Skeletal muscle satellite cell (primary cell): ENCODE measurements around the gene NANOS1. TPM values are rescaled to one million over a fixed set of nuclear protein-coding genes. Genes with fewer than 3 reads are reported as not detected.

Experiments used
- H3K27me3 ChIP-seq: 2 replicates; pipeline ENCODE4 v1.7.0; 2013; ENCODE audit warnings: low read length; ENCODE audit not compliant: control insufficient read depth, insufficient read depth
- H3K36me3 ChIP-seq: 2 replicates; pipeline ENCODE4 v1.7.0; 2013; ENCODE audit warnings: mild to moderate bottlenecking, control low read depth, low read length; ENCODE audit not compliant: insufficient read depth
- H3K4me1 ChIP-seq: 2 replicates; pipeline ENCODE4 v1.7.0; 2013; ENCODE audit warnings: low read length; ENCODE audit not compliant: control insufficient read depth, insufficient read depth
- H3K4me2 ChIP-seq: 2 replicates; pipeline ENCODE4 v1.7.0; 2013; ENCODE audit warnings: mild to moderate bottlenecking, low read length
- H3K4me3 ChIP-seq: 2 replicates; pipeline ENCODE4 v1.7.0; 2013; ENCODE audit warnings: low read length
- H3K9ac ChIP-seq: 2 replicates; pipeline ENCODE4 v1.7.0; 2013; ENCODE audit warnings: mild to moderate bottlenecking, low read depth, low read length, moderate library complexity
- H3K9me3 ChIP-seq: replicated peaks from 2 replicates; pipeline ENCODE4 v1.7.0; 2013; ENCODE audit warnings: mild to moderate bottlenecking, control low read depth, low read length
- total RNA-seq: library from RNA; depleted of rRNA; stranded (reverse); fragments of >200 nt; gene quantifications from 2 replicates; pipeline ENCODE4 v1.2.3, GENCODE V29; 2012; rRNA removed

NANOS1 gene, protein sequence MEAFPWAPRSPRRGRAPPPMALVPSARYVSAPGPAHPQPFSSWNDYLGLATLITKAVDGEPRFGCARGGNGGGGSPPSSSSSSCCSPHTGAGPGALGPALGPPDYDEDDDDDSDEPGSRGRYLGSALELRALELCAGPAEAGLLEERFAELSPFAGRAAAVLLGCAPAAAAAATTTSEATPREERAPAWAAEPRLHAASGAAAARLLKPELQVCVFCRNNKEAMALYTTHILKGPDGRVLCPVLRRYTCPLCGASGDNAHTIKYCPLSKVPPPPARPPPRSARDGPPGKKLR
- total RNA-seq = 0.44 and 0.76 TPM in 2 replicates

DNA sequence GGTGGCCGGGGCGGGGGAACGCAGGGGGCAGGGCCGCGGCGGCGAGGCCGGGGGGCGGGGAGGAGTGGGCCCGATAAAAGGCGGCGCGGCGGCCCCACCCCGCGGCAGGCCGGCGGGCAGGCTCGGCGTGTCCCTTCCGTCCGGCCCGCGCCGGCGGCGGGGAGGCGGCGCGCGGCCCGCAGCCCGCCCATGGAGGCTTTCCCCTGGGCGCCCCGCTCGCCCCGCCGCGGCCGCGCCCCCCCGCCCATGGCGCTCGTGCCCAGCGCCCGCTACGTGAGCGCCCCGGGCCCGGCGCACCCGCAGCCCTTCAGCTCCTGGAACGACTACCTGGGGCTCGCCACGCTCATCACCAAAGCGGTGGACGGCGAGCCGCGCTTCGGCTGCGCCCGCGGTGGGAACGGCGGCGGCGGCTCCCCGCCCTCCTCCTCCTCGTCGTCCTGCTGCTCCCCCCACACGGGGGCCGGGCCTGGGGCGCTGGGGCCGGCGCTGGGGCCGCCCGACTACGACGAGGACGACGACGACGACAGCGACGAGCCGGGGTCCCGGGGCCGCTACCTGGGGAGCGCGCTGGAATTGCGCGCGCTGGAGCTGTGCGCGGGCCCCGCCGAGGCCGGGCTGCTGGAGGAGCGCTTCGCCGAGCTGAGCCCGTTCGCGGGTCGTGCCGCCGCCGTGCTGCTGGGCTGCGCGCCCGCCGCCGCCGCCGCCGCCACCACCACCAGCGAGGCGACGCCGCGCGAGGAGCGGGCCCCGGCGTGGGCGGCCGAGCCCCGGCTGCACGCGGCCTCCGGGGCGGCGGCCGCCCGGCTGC, at the start of gene NANOS1:
TSS of gene NANOS1 (plus strand) at position 102 of the 808 bp plus-strand sequence. CDS start at position 190, 88 bp downstream.
- Histone ChIP-seq H3K27me3 (no peaks in the 10 kb centered on the region), H3K4me2 (peak within 1 kb of the TSS; percentile 87), H3K9ac (peak within 1 kb of the TSS; percentile 14), H3K9me3 (no peaks in the 10 kb centered on the region), H3K36me3 (peaks cover 29% of the 10 kb centered on the region), H3K4me1 (peaks cover 37% of the 10 kb centered on the region), H3K4me3 (peak within 1 kb of the TSS; percentile 62)

GRCh38 chr10:118980135-118980865, 49.2 kb upstream of the NANOS1 start:
- H3K27me3 ChIP-seq = peaks cover 23% of the 10 kb centered on the region
- no peak overlapping the region for H3K9ac ChIP-seq
- H3K4me1 ChIP-seq = no peaks in the 10 kb centered on the region
- H3K9me3 ChIP-seq = no peaks in the 10 kb centered on the region
- no peak overlapping the region for H3K4me2 ChIP-seq
- H3K36me3 ChIP-seq = no peaks in the 10 kb centered on the region
- H3K4me3 ChIP-seq = no peak overlapping the region

DNA sequence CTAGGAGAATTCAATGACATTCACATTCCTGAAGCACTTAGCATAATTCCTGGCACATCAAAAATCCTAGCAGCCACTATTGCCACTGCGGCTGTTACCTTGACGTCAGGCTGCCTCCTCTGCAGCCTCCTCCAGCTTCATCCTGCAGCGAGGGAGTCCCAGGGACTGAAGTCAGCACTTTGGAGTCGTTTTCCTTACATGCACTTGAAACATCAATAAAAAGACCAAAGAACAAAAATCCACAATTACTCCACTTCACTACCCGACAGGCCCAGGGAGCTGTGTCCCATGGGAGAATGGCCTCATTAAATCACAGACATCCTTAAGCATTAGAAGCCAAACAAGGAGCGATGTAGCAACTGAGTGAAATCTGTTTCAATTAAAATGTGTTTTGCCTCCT, 48.6 kb upstream of the NANOS1 start:
- H3K27me3 ChIP-seq = peaks cover 21% of the 10 kb centered on the region
- H3K4me2 ChIP-seq = no peak overlapping the region
- H3K4me1 ChIP-seq = no peaks in the 10 kb centered on the region
- no peaks in the 10 kb centered on the region for H3K36me3 ChIP-seq
- no peak overlapping the region for H3K9ac ChIP-seq
- H3K9me3 ChIP-seq = no peaks in the 10 kb centered on the region
- H3K4me3 ChIP-seq = no peak overlapping the region

GRCh38 chr10:118981946-118982345, 47.6 kb upstream of the NANOS1 start:
- Histone ChIP-seq H3K4me2 (no peak overlapping the region), H3K9me3 (no peaks in the 10 kb centered on the region), H3K9ac (no peak overlapping the region), H3K27me3 (peaks cover 18% of the 10 kb centered on the region), H3K4me1 (no peaks in the 10 kb centered on the region), H3K36me3 (no peaks in the 10 kb centered on the region), H3K4me3 (no peak overlapping the region)

DNA sequence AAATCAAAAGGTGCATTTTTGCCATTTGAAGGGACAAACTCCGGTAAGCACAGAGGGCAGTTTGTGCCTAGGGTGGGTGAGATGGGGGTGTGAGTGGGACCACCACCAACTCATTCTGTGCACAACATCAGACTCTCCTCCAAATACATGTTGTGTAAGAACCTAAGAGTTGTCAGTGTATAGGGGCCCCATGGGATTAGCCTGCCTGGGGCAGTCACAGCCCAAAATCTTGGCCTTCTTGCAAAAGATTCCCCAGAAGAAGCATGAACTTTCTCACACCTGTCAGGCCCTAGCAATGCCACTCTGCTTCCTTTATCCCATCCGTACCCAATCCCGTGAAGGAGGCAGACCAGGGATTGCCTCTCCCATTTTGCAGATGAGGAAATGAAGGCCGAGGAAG, 47.1 kb upstream of the NANOS1 start:
- Histone ChIP-seq H3K9ac (no peak overlapping the region), H3K4me1 (no peaks in the 10 kb centered on the region)

DNA sequence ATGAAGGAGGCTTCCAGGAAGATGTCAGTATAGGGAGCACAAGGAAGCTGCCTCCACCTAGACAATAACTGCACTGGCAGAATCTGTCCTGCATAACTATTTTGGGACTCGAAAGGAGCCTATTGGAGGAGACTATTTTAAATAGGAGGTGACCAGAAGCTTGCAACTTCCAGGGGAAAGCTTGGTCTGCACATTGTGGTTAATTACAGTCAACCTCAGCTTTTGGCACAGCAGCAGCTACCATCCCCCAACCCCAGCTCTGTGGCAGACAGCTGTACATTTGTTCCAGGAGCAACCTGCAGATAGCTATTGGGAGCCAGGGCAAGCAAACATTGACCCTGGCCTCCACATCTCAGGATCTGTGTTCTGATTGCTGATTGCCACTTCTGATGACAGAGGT, 46.3 kb upstream of the NANOS1 start:
- no peaks in the 10 kb centered on the region for H3K36me3 ChIP-seq
- no peak overlapping the region for H3K4me3 ChIP-seq
- H3K9me3 ChIP-seq = no peaks in the 10 kb centered on the region
- peaks cover 18% of the 10 kb centered on the region for H3K27me3 ChIP-seq
- H3K4me2 ChIP-seq = no peak overlapping the region
- H3K4me1 ChIP-seq = no peaks in the 10 kb centered on the region
- H3K9ac ChIP-seq = no peak overlapping the region

More for the DNA sequence above, 47.1 kb upstream of the NANOS1 start:
- H3K36me3 ChIP-seq = no peaks in the 10 kb centered on the region
- H3K9me3 ChIP-seq = no peaks in the 10 kb centered on the region
- H3K4me2 ChIP-seq = no peak overlapping the region
- no peak overlapping the region for H3K4me3 ChIP-seq
- peaks cover 17% of the 10 kb centered on the region for H3K27me3 ChIP-seq

DNA sequence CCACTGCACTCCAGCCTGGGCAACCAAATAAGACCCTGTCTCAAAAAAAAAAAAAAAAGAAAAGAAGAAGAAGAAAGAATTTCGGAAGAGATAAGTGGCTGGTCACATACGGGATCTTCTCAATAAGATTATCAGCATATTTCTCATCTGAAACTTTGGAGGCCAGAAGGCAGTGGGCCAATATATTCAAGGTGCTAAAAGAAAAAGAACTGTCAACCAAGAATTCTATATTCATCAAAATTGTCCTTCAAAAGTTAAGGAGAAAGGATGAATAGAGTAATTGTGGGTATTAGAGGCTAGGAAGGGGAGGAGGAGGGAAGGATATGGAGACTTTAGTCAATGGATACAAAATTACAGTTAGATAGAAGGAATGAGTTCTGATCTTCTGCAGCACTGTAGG, 43.9 kb upstream of the NANOS1 start:
- no peak overlapping the region for H3K4me2 ChIP-seq
- H3K9ac ChIP-seq = no peak overlapping the region
- peaks cover 11% of the 10 kb centered on the region for H3K27me3 ChIP-seq
- H3K4me3 ChIP-seq = no peak overlapping the region
- H3K4me1 ChIP-seq = no peaks in the 10 kb centered on the region
- no peaks in the 10 kb centered on the region for H3K36me3 ChIP-seq
- no peaks in the 10 kb centered on the region for H3K9me3 ChIP-seq

DNA sequence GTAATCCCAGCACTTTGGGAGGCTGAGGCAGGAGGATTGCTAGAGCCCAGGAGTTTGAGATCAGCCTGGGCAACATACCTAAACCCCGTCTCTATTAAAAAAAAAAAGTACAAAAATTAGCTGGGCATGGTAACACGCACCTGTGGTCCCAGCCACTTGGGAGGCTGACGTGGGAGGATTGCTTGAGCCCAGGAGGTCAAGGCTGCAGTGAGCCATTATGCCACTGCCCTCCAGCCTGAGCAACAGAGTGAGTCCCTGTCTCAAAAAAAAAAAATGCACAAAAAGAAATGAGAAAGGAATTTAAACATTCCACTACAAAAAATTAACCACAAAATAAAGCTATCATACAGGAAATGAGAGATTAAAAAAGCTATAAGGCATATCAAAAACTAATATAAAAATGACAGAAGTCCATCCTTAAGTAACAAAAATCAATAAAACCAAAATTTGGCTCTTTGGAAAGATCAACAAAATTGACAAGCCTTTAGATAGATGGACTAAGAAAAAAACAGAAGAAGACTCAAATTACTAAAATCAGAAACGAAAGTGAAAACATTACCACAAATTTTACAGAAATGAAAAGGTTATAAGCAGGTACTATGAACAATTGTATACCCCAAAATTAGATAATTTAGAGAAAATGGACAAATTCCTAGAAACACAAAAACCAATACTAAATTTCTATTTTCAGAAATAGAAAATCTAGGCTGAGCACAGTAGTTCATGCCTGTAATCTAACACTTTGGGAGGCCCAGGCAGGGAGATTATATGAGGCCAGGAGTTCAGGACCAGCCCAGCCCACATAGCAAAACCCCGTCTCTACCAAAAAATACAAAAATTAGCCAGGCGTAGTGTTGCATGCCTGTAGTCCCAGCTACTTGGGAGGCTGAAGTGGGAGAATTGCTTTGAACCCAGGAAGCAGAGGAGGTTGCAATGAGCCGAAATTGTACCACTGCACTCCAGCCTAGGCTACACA, 42.4 kb upstream of the NANOS1 start:
- H3K4me3 ChIP-seq = no peak overlapping the region
- no peaks in the 10 kb centered on the region for H3K36me3 ChIP-seq
- H3K4me1 ChIP-seq = no peaks in the 10 kb centered on the region
- peaks cover 16% of the 10 kb centered on the region for H3K27me3 ChIP-seq
- no peak overlapping the region for H3K9ac ChIP-seq
- no peaks in the 10 kb centered on the region for H3K9me3 ChIP-seq
- H3K4me2 ChIP-seq = no peak overlapping the region

DNA sequence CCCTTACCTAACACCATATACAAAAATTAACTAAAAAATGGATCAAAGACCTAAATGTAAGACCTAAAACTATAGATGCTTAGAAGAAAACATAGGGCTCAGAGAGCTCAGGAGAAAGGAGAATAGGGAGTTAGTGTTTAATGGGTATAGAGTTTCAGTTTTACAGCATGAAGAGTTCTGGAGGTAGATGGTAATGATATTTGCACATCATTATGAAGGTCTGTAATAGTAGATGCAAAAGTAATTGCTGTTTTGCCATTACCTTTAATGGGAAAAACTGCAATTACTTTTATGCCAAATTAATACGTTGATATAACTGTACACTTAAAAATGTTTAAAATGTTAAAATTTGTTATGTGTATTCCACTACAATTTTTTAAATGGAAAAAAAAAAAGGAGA, 39.2 kb upstream of the NANOS1 start:
- H3K36me3 ChIP-seq = no peaks in the 10 kb centered on the region
- H3K9ac ChIP-seq = no peak overlapping the region
- H3K4me2 ChIP-seq = no peak overlapping the region
- no peak overlapping the region for H3K4me3 ChIP-seq
- no peaks in the 10 kb centered on the region for H3K4me1 ChIP-seq
- H3K27me3 ChIP-seq = peaks cover 44% of the 10 kb centered on the region
- H3K9me3 ChIP-seq = no peaks in the 10 kb centered on the region

DNA sequence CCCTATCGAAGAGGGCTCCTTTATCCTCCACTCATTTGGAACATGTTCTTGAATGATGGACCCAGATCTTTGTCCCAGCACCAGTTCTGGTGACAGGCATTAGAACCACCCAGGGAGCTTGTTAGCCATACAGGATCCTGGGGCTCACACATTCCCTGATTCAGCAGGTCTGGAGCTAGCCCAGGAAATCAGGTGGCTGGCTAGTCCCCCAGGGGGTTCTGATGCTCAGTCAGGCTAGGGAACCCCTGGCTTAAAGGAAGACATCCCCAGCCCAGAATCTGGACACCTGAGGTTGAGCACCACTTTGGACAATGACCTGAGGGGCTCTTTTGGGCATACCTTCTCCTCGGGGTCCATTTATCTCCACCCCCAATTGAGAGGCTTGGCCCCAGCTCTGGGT, 37.0 kb upstream of the NANOS1 start:
- peaks cover 49% of the 10 kb centered on the region for H3K27me3 ChIP-seq
- H3K36me3 ChIP-seq = no peaks in the 10 kb centered on the region
- H3K4me2 ChIP-seq = no peak overlapping the region
- no peak overlapping the region for H3K4me3 ChIP-seq
- no peaks in the 10 kb centered on the region for H3K9me3 ChIP-seq
- no peak overlapping the region for H3K9ac ChIP-seq
- H3K4me1 ChIP-seq = no peaks in the 10 kb centered on the region
